Brain microvascular endothelial cell (primary cell): ENCODE measurements around the gene ZCCHC14.

Experiments
- DNase-seq: peaks from one replicate; pipeline ENCODE4 v3.0.0-alpha.2; 2020
- H3K27ac ChIP-seq: fragments of 250-450 bp; sonication (Bioruptor Pico); 2 replicates; pipeline ENCODE4 v1.5.1; 2020; ENCODE audit warnings: mild to moderate bottlenecking, moderate library complexity
- H3K27me3 ChIP-seq: fragments of 250-450 bp; sonication (Bioruptor Pico); replicated peaks from 2 replicates; pipeline ENCODE4 v1.5.1; 2020; ENCODE audit warnings: mild to moderate bottlenecking
- H3K36me3 ChIP-seq: fragments of 250-450 bp; sonication (Bioruptor Pico); replicated peaks from 2 replicates; pipeline ENCODE4 v1.5.1; 2020; ENCODE audit warnings: mild to moderate bottlenecking
- H3K4me3 ChIP-seq: 2 replicates; pipeline ENCODE4 v1.5.1; 2011; ENCODE audit warnings: low read depth, mild to moderate bottlenecking, control low read depth, low read length, moderate library complexity
- CTCF ChIP-seq: IDR thresholded peaks from 2 replicates; pipeline ENCODE4 v1.5.1; 2011; ENCODE audit warnings: low read depth, mild to moderate bottlenecking, moderate library complexity, low read length, control low read depth, inconsistent platforms; ENCODE audit errors: missing control alignments
- in situ Hi-C: cut with HindIII; loops from 2 replicates; pipeline ENCODE4 v1.10.0; 2017; ENCODE audit warnings: low sequenced_read_pairs, low pct_ligation_motif_present

ZCCHC14 gene

GRCh38 chr16:87358250-87358649, 134.6 kb downstream of the ZCCHC14 start:
- in situ Hi-C loops, result no loop called here
- no peaks in the 10 kb centered on the region for H3K27me3 ChIP-seq
- no peak for DNase-seq
- no peak for TF ChIP-seq CTCF
- H3K27ac ChIP-seq, result no peak overlapping the region
- no peak overlapping the region for H3K4me3 ChIP-seq
- peaks cover 33% of the 10 kb centered on the region for H3K36me3 ChIP-seq

- TF ChIP-seq CTCF, result no peak
- DNase-seq, result no peak
- in situ Hi-C loops, result no loop called here
- H3K4me3 ChIP-seq, result no peak overlapping the region
- H3K36me3 ChIP-seq, result peaks cover 31% of the 10 kb centered on the region
- H3K27me3 ChIP-seq, result no peaks in the 10 kb centered on the region
- no peak overlapping the region for H3K27ac ChIP-seq
These were observed 136.4 kb downstream of the ZCCHC14 start for GRCh38 chr16:87356491-87356853.
